Transverse colon (tissue), 3 donors: ENCODE data around the gene OOEP.

ENCODE experiments used
- CTCF ChIP-seq, 5 experiments: fragments of 200-600 bp in 3 of 5; fragments of 450-650 bp in 2 of 5; sonication (generic) in 3 of 5; IDR thresholded peaks; 1 replicate in 2 of 5; 2 replicates in 3 of 5; pipeline ENCODE4 v1.5.1; 2016 to 2017; ENCODE audit warnings: antibody characterized with exemption in 5 of 5, inconsistent platforms in 3 of 5, mild to moderate bottlenecking in 2 of 5, moderate library complexity in 1 of 5
- POLR2A ChIP-seq: fragments of 450-650 bp; IDR thresholded peaks from one replicate; pipeline ENCODE4 v1.6.1; 2016; ENCODE audit warnings: antibody characterized with exemption, mild to moderate bottlenecking, moderate library complexity

GRCh38 chr6:73394577-73395354, 25.1 kb upstream of the OOEP start, which contains the start of gene DDX43:
- TF ChIP-seq CTCF (IDR thresholded peaks at IDR 0.05) (no peak), POLR2A (no peak)
